CD4-positive, alpha-beta T cell treated with Interleukin-17A for 4 hours (primary cell): ENCODE results near the gene AOAH.
A peak's percentile ranks its signal among the peaks of the same experiment; 100 is the strongest.

Experiments
- DNase-seq: peaks from one replicate; pipeline ENCODE4 v3.0.0-alpha.2; 2020; ENCODE audit warnings: mixed read lengths

AOAH gene

DNA sequence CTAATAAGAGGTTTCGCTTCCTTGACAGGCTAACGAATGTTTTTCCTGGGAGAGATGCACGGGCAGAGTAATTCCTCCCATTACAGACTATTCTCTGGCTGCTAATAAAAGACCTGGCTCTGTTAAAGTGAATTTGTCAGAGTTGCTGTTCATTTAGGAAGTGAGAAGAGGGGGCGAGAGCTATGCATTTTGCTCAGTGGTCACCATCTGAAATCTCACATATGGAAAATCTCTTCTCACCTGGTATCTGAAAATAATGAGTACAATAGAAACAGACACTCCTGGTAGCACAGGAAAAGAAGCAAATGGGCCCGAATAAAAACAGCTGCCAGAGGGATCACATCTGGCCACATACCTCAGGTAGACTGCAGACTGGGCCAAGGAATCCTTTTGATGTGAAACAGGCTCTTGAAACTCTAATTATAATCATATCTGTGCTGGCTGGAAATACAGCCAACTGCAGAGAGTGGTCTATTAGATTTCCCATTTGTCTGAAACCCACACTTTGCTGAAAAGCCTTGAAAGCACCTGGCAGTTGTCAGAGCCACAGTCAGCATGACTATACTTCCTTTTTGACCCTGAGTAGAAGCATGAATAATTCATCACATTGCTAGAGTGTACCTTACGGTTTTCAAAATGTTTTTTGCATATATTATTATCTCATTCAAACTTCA, 33.6 kb downstream of the AOAH start:
- DNase-seq: no peak

DNA sequence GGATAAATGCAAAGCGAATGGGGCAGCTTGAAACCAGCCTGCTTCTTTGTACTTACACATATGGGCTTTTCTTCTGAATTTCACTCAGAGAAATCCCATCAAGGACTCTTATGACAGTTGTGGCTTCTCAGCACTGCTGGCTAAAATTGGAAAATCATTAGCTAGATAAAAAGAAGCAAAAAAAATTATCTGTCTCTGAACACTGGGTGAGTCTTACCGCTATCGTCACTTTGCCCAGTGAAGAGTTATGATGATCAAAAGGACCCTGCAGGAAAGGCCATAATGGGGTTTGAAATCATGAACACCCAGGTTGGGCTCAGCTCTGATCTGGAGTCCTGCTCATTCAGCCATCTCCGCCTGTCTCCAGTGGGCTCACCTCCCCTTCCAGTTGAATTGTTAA, 34.3 kb downstream of the AOAH start:
- DNase-seq: no peak

DNA sequence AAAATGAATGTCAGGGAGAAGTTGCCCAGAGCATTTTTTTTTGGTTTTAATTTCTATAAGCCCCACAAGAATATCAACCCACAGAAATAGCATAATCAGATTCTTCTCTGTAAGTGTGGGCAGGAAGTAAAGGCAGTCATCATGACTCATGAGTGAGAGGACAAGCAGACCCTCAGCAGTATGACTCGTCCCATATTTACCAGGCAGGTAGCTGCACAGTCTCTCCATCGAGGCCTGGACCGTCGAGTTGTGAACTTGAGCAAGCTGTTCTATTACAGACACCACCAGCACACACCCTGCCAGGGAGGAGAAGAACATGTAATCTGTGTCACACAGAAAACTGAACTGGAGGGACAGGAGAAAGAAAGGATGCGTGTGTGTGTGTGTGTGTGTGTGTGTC, 37.8 kb downstream of the AOAH start:
- DNase-seq: peak; percentile 57

DNA sequence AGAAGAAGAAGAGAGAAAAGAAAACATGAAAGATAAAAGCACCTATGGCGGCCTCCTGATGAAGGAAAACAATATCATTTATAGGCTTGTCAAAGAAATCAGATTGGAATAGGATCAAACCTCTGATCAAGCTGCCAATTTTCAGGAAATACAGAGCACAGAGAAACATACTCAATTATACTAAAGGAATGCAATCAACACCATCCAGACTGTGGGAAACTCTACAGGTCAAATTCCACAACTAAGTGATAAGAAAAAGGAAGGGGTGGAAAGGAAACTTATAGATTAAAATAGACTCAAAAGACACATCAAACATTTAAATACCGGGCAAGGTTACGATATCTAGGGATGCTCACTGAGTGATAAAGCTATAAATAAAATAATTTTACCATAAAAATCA, 39.3 kb downstream of the AOAH start:
- no peak for DNase-seq

DNA sequence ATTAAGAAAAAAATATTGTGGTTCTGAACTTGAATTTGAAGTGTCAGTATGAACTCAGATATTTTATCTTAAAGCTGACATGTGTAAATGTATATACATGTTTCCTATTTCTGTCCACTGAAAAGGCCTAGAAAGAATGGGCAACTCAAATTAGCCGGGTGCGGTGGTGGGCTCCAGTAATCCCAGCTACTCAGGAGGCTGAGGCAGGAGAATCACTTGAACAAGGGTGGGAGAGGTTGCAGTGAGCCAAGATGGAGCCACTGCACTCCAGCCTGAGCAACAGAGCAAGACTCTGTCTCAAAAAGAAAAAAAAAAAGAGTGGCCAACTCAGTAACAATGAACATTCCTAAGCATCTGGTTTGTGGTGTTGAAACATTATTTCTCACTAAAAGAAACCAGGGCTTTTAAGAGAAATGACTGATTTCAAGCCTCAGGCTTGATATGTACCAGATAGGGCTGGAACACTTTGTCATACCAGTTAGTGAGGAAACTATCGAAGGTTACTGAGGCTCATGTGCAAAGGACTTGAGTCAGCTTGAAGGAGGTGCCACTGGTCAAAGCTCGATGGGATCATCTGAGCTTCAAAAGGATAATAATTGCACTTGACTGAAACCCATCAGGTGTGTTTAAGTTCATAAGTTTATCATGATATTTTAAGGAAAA, 40.5 kb downstream of the AOAH start:
- DNase-seq: no peak

DNA sequence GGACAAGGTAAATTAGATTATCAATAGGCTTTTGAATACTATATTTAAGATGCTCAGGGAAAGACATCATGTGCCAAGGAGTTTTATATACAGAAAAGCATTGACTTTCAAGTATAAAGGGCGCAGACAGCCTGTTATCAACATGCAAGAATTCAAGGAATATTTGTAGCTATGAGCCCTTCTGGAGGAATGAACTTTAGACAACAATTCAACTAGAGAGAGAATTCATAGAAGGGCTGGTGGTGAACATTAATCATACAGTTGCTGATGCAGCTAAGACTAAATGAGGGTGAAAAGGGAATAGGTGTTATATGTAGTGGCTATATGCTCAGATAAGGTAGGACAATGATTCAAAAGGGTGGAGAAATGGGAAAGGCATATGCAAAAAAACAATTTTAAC, 41.2 kb downstream of the AOAH start:
- no peak for DNase-seq

DNA sequence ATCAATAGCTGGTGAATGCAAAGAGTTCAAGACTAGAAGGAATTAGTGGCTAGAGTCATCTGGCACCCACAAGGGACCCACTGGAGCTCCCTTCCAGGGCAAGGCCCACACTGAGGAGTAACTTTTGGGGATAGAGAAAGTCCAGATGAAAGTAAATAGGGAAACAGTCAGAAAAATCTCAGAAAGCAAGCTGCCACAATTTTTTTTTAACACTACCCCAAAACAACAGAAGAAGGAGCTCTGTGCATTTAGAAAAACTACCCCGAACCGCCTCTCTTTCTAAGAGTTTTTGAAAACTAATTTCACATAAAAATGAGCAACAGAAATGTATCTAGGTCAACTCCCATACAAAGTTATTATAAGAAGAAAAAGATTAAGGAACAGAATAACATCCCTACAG, 42.2 kb downstream of the AOAH start:
- DNase-seq: no peak

DNA sequence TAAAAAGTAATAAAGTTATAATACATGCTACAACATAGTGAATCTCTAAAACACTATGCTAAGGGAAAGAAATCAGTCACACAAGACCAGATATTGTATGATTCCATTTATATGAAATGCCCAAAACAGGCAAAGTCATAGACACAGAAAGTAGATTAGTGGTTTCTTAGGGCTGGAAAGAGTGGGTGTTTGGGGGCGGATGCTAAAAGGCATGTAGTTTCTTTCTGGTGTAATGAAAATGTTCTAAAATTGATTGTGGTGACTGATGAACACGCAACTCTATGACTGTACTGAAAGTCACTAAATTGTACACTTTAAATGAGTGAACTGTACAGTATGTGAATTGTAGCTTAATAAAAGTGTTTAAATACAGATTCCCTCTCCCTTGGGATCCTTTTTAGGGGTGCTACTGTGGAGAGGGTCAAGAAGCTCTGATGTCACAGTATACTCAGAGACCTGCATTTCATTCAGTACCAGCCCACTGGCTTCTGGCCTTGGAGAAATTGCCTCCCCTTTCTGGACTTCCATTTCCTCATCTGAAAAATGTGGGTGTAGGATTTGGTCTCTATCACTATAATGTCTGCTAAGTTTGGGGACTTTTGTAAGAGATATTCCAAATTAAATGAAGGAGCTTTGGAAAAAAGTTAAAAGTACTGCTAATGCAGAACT, 46.4 kb downstream of the AOAH start:
- no peak for DNase-seq

DNA sequence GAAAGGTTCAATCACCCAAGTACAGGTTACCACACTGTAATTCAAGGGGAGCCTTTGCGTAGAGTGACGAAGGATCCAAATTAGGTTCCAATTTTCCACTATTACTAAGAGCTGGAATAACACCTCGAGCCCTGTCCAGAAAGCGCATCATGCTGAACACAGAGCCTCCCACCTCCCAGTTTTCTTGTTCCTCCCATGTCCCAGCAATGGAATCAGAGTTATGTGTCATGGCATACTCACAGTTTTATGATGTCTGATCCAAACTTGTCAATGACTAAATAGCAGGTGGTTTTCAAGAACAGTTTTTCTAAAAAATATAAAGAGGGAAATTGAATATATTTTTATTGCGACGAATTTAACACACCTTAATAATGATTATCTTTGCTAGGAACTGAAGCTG, 50.6 kb downstream of the AOAH start:
- DNase-seq: no peak

DNA sequence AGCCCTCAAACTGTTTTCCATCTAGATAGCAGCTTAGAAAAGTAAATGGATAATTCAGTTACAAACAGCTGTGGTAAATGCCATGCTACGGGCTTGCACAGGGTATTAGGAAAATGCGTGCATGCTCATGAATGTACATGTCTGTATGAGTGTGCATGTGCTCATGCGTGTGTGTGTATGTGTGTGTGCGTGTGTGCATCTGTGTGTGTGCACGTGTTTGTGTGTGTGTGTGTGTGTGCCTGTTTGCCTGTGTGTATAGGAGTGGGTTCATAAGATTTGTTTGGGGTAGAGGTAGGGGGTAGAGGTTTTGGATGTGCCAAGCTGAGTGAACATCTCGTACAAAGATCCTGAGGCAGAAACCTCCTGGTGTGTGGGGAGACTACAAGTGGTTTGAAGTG, 52.9 kb downstream of the AOAH start:
- DNase-seq: no peak

DNA sequence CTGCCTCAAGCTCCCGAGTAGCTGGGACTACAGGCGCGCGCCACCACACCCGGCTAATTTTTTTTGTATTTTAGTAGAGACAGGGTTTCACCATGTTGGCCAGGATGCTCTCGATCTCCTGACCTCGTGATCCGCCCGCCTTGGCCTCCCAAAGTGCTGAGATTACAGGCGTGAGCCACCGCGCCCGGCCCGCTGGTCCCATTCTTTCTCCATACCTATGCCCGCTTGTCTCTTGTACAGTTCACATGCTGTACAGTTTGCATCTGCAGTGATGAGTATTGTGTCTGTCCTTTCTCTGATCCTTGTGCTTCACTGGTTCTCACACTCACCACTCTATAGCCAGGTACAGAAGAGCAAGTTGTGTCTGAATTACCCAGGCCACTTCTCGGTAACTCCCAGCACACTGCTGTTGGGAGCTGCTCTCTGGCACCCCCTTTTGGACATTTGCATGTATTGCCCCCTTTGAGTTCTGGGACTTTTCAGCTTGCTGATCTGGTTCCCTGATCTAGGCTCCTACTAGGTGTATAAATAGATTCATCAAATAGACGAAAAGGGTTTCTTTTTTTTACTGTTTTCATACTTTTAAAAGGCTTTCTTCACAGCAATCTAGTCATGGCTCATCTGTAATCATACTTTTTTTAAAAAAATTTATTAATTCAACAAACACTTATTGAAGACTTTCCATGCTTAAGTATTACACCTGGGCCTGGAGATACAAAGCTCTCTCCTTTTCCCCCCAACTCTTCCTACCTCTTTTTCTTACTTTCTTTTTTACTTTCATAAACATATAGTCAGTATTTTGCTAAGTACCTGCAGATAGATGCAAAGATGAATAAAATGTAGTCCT, 53.5 kb downstream of the AOAH start:
- DNase-seq: peak; percentile 80

DNA sequence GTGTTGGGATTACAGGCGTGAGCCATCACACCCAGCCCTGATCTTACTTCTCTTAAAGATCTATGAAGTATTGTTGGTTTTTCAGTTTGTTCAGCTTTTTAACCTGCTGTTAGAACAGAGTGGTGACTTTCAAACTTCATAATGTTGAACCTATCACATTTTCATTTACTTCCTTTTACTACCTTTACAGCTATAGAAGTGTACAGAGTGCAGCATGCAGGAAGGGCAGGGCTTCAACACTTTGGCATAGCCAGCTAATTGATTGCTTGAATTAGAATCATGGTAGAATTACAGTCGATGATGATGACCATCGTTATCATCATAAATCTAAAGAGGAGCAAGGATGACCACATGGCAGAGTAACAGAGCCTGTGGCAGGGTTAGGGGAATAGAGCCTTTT, 55.5 kb downstream of the AOAH start:
- DNase-seq: no peak

DNA sequence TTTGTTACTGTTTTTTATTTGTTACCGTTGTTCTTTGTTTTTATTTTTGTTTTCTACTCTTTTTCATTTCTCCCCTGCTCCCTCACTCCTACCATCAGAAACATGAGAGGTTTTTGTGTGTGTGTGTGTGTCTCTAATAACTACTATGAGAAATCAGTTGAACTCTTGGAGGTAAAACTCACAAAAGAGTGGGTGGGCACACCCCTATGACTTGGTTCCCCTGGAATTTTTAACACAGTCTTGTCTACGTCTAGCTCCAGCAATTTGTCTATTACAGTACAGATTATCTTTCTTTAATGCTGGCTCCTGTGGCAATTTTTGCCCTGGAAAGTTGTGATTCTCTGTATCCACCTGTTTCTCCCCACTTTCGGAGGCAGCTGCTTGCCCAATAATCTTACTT, 56.2 kb downstream of the AOAH start:
- no peak for DNase-seq

DNA sequence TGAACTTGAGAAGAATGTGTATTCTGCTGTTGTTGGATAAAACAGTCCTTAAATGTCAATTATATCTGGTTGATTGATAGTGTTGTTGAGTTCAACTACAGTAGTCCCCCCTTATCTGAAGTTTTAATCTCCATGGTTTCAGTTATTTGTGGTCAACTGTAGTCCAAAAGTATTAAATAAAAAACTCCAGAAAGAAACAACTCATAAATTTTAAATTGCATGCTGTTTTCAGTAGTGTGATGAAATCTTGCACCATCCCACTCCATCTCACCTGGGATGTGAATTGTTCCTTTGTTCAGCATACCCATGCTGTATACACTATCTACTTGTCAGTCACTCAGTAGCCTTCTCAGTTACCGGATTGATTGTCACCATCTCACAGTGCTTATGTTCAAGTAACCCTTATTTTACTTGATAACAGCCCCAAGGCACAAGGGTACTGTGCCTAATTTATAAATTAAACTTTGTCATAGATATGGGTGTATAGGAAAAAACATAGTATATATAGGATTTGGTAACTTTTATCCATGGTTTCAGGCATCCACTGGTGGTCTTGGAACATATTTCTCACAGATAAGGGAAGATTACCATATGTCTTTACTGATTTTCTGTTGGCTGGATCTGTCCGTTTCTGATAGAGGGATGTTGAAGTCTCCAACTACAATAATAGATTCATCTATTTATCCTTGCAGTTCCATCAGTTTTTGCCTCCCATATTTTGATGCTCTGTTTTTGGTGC, 57.1 kb downstream of the AOAH start:
- no peak for DNase-seq

DNA sequence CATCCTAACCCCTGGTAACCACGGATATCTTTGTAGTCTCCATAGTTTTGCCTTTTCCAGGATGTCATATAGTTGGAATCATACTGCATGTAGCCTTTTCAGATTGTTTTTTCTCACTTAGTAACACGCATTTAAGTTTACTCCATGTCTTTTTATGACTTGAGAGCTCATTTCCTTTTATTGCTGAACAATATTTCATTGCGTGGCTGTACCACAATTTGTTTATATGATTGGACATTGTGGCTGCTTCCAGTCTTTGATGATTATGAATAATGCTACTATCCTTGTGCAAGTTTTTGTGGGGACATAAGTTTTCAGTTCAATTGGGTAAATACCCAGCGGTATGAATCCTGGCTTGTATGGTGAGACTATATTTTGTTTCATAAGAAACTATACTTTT, 60.8 kb downstream of the AOAH start:
- DNase-seq: no peak

DNA sequence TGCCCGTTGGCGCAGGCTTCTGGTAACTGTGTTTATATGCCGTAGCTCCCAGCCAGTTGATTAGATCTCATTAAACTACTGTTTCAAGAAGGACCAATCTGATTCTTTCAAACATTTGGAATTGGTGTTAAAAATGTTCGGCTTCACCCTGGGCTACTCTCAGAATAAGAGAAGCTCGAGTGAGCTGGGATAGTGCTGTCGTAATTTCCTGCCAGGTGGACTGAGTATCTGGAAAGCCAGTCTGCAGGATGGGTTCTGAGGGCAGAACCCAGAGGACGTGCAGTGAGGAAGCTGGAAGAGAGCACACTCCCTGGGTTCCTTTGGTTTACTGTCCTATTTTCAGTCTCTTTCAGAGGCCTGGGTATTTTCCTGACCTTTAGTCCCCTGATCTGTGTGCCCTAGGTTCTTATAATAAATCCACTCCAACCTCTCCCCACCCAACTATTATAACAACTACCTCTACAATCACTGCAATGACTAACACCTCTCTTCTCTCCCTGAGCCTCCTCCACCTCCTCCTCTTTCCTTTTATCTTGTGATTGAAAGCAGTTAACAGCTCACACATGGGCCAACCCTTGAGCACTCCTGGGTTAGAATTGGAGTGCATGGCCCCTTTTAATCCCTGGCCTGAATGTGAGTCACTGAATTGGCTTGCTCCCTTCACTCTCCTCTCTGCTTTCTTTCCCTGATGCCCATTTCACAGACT, 63.0 kb downstream of the AOAH start:
- DNase-seq: no peak

DNA sequence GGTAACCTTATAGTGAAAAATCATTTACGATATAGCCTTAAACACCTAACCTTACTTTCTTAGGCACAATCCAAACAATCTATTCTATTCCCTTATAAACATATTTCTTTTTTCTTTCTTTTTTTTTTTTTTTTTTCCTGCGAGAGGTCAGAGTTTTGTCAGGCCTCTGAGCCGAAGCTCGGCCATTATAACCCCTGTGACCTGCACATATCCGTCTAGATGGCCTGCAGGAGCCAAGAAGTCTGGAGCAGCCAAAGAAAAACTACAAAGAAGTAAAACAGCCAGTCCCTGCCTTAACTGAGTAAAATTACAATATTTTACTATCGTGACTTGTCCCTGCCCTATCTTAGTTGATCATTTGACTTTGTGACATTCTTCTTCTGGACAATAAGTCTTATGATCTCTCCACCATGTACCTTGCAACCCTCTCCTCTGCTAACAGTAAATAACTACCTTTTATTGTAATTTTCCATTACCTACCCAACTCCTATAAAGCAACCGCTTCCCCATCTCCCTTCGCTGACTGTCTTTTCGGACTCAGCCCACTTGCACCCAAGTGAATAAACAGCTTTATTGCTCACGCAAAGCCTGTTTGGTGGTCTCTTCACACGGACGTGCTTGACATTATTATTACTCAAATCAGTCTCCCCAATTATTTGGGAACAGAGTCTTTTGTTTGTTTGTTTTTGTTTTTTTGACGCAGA, 64.5 kb downstream of the AOAH start:
- no peak for DNase-seq

DNA sequence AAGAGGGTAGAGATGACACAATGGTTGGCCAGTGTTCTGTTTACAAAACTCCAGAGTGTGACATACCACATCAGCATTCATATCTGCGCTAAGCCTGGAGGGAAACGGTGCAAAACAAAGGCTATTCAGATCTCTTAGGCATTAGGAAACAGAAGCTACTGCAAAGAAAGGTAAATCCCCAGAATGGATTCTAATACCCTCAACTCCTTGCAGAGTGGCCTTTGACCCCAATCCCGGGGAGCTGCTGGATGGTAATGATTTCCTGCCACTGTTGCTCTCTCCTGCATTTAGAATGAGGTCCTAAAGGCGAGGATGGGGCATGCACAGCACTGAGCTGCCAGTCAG, 65.2 kb downstream of the AOAH start:
- DNase-seq: no peak

DNA sequence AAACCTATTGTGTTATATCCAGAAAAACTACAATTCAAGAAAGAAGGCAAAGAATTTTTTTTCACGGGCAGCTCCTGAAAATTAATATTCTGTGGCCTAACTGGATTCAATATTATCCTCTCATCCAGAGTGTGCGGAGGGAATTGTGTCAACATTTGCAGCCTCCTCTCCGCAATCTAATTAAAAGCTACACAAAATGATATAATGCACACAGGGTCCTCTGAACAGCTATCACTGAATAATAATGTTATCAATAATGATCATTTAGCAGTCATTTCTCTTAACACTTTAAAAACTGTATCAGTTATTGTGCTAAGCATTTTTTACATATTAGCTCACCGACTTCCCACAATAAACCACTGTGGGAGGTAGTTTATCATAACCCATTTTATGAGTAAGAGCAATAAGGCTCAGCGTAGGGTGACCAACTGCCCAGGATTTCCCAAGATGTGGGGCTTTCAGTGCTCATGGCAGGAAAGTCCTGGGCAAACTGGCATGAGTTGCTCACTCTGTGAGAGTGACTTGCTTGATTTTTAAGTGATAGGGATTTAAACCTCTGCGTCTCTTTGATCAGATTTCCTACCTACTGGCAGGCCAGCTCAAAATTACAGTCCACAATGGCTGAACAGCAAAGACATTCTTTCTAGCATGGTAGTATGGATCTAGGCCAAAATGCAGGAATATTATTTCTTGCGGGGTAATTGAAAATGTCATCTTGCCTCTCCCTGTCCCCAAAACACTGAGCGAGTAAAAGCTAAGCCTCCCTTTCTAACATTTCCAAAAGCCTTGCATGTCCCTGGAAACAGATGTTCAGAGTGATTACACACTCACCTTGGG, 65.7 kb downstream of the AOAH start:
- no peak for DNase-seq

DNA sequence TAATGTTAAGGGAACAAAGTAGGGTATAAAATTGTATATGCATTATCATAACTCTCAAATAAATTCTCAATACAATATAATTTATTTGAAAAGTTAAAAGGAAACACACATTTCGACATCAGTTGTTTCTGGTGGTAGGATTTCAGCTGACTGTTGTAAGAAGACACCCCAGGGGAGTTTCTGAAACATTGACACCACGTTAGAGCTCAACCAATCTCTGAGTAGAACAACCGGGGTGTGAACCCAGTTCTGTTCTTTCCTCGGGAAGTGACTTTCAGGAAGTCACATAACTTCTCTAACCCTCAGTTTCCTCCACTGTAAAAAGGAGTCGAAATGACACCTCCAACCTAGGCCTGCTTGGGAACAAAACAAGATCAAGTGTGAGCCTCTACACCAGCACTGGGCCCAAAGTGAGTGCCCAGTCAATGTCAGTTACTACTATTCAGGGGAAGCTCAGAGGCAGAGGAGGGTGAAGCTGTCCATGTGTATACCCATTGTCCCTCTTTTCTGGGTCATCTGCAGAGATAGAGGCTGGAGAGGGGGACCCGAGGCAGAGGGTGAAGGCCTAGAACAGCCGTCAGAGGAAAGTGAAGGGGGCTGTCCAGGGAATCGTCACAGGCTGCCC, 67.1 kb downstream of the AOAH start:
- no peak for DNase-seq
